Measurements from ENCODE around the gene INSYN2B.

INSYN2B gene

GRCh38 chr5:169920474-169920873 is 59.8 kb downstream of the INSYN2B start:
- no peaks in the 10 kb centered on the region for H3K79me2 ChIP-seq (ENCODE audit: low read length)
- TF ChIP-seq EZH2phosphoT487 (IDR thresholded peaks at IDR 0.05; ENCODE audit: low read length) = no peak
- no peak for TF ChIP-seq CTCF (IDR thresholded peaks at IDR 0.05; ENCODE audit: low read length)
- no peak for TF ChIP-seq EZH2 (optimal IDR thresholded peaks at IDR 0.05; ENCODE audit: low read depth, low read length)
- no peaks in the 10 kb centered on the region for H3K36me3 ChIP-seq (replicated peaks; ENCODE audit: insufficient read depth, low read length)

GRCh38 chr5:169918228-169918627 is 62.1 kb downstream of the INSYN2B start:
- Histone ChIP-seq H3K9me3 (replicated peaks; ENCODE audit: insufficient read depth, low read length) (no peaks in the 10 kb centered on the region), H3K9me2 (replicated peaks; ENCODE audit: insufficient read depth, low read length) (no peaks in the 10 kb centered on the region), H3K4me3 (ENCODE audit: low read length) (no peak overlapping the region), H3K36me3 (replicated peaks; ENCODE audit: insufficient read depth, low read length) (no peaks in the 10 kb centered on the region), H3K4me2 (ENCODE audit: low read depth, low read length) (no peak overlapping the region), H3K79me2 (ENCODE audit: low read length) (no peaks in the 10 kb centered on the region), H3K4me1 (ENCODE audit: low read length) (no peaks in the 10 kb centered on the region), H3F3A (ENCODE audit: insufficient read depth, low read length) (no peaks in the 10 kb centered on the region), H3K27me3 (replicated peaks; ENCODE audit: insufficient read depth, low read length) (no peaks in the 10 kb centered on the region), H3K9ac (ENCODE audit: low read length) (no peak overlapping the region), H3K27ac (ENCODE audit: low read length) (no peak overlapping the region), H2AFZ (ENCODE audit: low read length) (no peak overlapping the region), H4K20me1 (ENCODE audit: insufficient read depth, low read length) (no peaks in the 10 kb centered on the region)
- TF ChIP-seq CTCF (IDR thresholded peaks at IDR 0.05; ENCODE audit: low read length) (no peak), EZH2 (optimal IDR thresholded peaks at IDR 0.05; ENCODE audit: low read depth, low read length) (no peak), EZH2phosphoT487 (IDR thresholded peaks at IDR 0.05; ENCODE audit: low read length) (no peak)
- DNase-seq = no peak

More at GRCh38 chr5:169920474-169920873, 59.8 kb downstream of the INSYN2B start:
- no peaks in the 10 kb centered on the region for H3K9me2 ChIP-seq (replicated peaks; ENCODE audit: insufficient read depth, low read length)
- no peaks in the 10 kb centered on the region for H3K9me3 ChIP-seq (replicated peaks; ENCODE audit: insufficient read depth, low read length)
- H3K27ac ChIP-seq (ENCODE audit: low read length) = no peak overlapping the region
- H2AFZ ChIP-seq (ENCODE audit: low read length) = no peak overlapping the region
- no peak overlapping the region for H3K4me3 ChIP-seq (ENCODE audit: low read length)
- no peaks in the 10 kb centered on the region for H3F3A ChIP-seq (ENCODE audit: insufficient read depth, low read length)
- H3K4me1 ChIP-seq (ENCODE audit: low read length) = no peaks in the 10 kb centered on the region
- DNase-seq = no peak
- H3K9ac ChIP-seq (ENCODE audit: low read length) = no peak overlapping the region
- no peak overlapping the region for H3K4me2 ChIP-seq (ENCODE audit: low read depth, low read length)
- H4K20me1 ChIP-seq (ENCODE audit: insufficient read depth, low read length) = no peaks in the 10 kb centered on the region
- H3K27me3 ChIP-seq (replicated peaks; ENCODE audit: insufficient read depth, low read length) = no peaks in the 10 kb centered on the region

- Histone ChIP-seq H2AFZ (ENCODE audit: low read length) (no peak overlapping the region), H4K20me1 (ENCODE audit: insufficient read depth, low read length) (no peaks in the 10 kb centered on the region), H3K9me2 (replicated peaks; ENCODE audit: insufficient read depth, low read length) (no peaks in the 10 kb centered on the region), H3K9ac (ENCODE audit: low read length) (no peak overlapping the region), H3K36me3 (replicated peaks; ENCODE audit: insufficient read depth, low read length) (no peaks in the 10 kb centered on the region), H3K79me2 (ENCODE audit: low read length) (no peaks in the 10 kb centered on the region), H3K27ac (ENCODE audit: low read length) (no peak overlapping the region), H3K4me1 (ENCODE audit: low read length) (no peaks in the 10 kb centered on the region), H3K9me3 (replicated peaks; ENCODE audit: insufficient read depth, low read length) (no peaks in the 10 kb centered on the region), H3K27me3 (replicated peaks; ENCODE audit: insufficient read depth, low read length) (no peaks in the 10 kb centered on the region), H3K4me2 (ENCODE audit: low read depth, low read length) (no peak overlapping the region), H3F3A (ENCODE audit: insufficient read depth, low read length) (no peaks in the 10 kb centered on the region), H3K4me3 (ENCODE audit: low read length) (no peak overlapping the region)
- TF ChIP-seq EZH2phosphoT487 (IDR thresholded peaks at IDR 0.05; ENCODE audit: low read length) (no peak), CTCF (IDR thresholded peaks at IDR 0.05; ENCODE audit: low read length) (no peak), EZH2 (optimal IDR thresholded peaks at IDR 0.05; ENCODE audit: low read depth, low read length) (no peak)
- DNase-seq = no peak
Observed at GRCh38 chr5:169917500-169917899, 62.8 kb downstream of the INSYN2B start.
